ENCODE measurements around the gene BLNK. TPM values are rescaled to one million over a fixed set of nuclear protein-coding genes. Genes with fewer than 3 reads are reported as not detected.

Gene BLNK
- total RNA-seq, 4 donors from 2014 or later, result 28.2 to 50.5 (median 35.9) TPM

DNA sequence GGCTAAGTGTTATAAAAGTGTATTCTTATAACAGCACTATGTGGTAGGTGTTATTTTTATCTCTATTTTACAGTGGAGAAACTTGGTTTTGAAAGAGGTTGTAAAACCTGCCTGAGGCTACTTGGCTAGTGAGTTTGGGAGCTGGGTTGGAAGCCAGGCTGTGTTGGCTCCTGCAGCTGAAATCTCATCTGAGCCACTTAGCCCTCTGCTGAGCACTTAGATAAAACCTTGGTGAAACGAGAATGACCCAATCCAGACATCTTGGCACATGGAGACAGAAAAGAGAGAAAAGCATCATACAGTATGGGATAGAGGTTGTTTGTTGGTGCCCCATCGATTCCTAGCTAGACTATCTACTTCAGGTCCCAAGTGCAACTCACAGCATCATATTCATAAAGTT, 37.4 kb downstream of the BLNK start:
- DNase-seq, result no peak
- TF ChIP-seq, protein P1, sequence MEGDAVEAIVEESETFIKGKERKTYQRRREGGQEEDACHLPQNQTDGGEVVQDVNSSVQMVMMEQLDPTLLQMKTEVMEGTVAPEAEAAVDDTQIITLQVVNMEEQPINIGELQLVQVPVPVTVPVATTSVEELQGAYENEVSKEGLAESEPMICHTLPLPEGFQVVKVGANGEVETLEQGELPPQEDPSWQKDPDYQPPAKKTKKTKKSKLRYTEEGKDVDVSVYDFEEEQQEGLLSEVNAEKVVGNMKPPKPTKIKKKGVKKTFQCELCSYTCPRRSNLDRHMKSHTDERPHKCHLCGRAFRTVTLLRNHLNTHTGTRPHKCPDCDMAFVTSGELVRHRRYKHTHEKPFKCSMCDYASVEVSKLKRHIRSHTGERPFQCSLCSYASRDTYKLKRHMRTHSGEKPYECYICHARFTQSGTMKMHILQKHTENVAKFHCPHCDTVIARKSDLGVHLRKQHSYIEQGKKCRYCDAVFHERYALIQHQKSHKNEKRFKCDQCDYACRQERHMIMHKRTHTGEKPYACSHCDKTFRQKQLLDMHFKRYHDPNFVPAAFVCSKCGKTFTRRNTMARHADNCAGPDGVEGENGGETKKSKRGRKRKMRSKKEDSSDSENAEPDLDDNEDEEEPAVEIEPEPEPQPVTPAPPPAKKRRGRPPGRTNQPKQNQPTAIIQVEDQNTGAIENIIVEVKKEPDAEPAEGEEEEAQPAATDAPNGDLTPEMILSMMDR (IDR thresholded peaks at IDR 0.05), result no peak
- TF ChIP-seq POLR2A (IDR thresholded peaks at IDR 0.05), result no peak
- H3K4me1 ChIP-seq, result peaks cover 0 to 26% (median 4%) of the 10 kb centered on the region in 3 donors
- intact Hi-C loops (cut with DNase I), result loop anchor here (5.0 kb wide), 1 partner anchor 58 kb away; no protein-coding TSS in a partner anchor
- no peaks in the 10 kb centered on the region for H3K9me3 ChIP-seq
- peaks cover 0 to 71% (median 4%) of the 10 kb centered on the region in 3 donors for H3K36me3 ChIP-seq
- 27 to 41% methylated on average over 2 of the region's 2 CpGs for WGBS, 2 donors
- no peaks in the 10 kb centered on the region for H3K27me3 ChIP-seq
- H3K4me3 ChIP-seq, result no peak overlapping the region
- no peak overlapping the region for H3K27ac ChIP-seq

DNA sequence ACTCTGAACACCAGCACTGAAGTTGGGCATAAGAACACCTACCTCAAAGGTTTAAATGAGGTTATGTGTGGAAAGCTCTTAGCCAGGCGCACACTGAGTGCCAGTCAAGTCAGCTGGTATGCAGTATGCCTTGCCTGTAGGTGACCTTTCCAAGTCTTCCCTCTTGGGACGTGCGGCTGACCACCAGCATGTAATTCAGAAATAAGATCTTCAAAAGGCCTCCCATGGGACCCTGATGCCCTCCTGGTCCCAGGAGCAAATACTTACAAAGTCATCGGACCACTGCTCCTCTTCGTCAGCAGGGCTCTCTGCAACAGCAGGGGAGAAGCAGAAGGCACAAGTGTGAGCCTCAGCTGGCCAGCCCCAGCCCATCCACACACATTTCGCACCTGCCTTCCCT, 40.8 kb downstream of the BLNK start:
- H3K27me3 ChIP-seq, result no peaks in the 10 kb centered on the region
- peaks cover 0 to 67% (median 0%) of the 10 kb centered on the region in 3 donors for H3K36me3 ChIP-seq
- H3K4me1 ChIP-seq, result peaks cover 0 to 19% (median 4%) of the 10 kb centered on the region in 3 donors
- intact Hi-C loops (cut with DNase I), result loop anchor here (5.0 kb wide), 1 partner anchor 62 kb away; no protein-coding TSS in a partner anchor
- WGBS, 2 donors, result 86 to 93% methylated on average over 5 of the region's 6 CpGs
- no peak for TF ChIP-seq POLR2A (IDR thresholded peaks at IDR 0.05)
- TF ChIP-seq, protein P1 (IDR thresholded peaks at IDR 0.05), result no peak
- no peaks in the 10 kb centered on the region for H3K9me3 ChIP-seq
- DNase-seq, result no peak
- no peak overlapping the region for H3K27ac ChIP-seq
- H3K4me3 ChIP-seq, result no peak overlapping the region

DNA sequence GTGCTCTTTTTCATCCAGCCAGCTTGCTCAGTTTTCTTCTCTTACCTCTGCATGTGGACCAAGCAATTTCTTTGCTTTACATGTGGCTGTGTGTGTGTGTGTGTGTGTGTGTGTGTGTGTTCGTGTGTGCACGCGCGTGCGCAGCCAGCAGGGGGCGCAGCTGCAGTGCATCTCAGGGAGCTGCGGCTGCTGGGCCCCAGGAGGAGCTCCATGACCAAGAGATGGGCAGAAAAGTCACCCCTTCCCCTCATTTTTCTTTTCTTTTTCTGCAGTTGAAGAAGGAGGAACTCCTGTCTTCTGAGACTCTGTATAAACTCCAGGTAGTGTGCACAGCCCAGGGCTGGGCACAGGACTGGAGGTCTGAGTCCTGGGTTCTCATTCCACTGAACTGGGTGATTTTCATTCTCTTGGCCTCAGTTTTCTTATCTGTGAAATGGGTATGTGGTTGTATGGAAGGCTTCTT, 41.8 kb downstream of the BLNK start:
- intact Hi-C loops (cut with DNase I), result loop anchor here (5.0 kb wide), 1 partner anchor 63 kb away; no protein-coding TSS in a partner anchor
- TF ChIP-seq POLR2A (IDR thresholded peaks at IDR 0.05), result no peak
- TF ChIP-seq, protein P1 (IDR thresholded peaks at IDR 0.05), result peak; percentile 62 to 97 (median 92)
- Histone ChIP-seq H3K4me1 (peaks cover 0 to 12% (median 0%) of the 10 kb centered on the region in 3 donors), H3K27ac (no peak overlapping the region), H3K36me3 (peaks cover 0 to 75% (median 4%) of the 10 kb centered on the region in 3 donors), H3K27me3 (no peaks in the 10 kb centered on the region), H3K4me3 (no peak overlapping the region), H3K9me3 (no peaks in the 10 kb centered on the region)
- WGBS, 2 donors, result 0% methylated on average over 2 to 5 of the region's 7 CpGs
- DNase-seq, result peak; percentile 10

DNA sequence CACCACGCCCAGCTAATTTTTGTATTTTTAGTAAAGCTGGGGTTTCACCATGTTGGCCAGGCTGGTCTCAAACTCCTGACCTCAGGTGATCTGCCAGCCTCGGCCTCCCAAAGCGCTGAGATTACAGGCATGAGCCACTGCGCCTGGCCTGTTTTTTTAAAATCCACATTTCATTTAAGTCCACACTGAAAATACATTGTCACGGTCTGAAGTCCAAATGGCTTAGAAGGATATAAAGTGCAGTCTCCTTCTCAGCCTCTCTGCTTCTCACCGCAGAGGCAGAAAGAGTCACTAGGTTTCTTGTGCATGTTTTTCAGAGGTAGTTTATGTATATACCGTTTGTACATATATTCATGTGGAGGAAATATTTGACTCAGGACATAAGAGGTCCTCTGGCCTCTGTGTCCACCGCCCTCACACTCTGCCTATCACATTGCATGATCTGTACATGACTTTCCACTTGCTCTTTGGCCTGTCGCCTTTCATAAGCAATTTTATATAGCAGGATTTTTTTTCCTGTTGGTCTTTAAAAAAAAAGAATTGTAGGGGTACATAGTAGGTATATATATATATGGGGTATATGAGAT, 42.9 kb downstream of the BLNK start:
- peaks cover 0 to under 1% (median 0%) of the 10 kb centered on the region in 3 donors for H3K4me1 ChIP-seq
- TF ChIP-seq POLR2A (IDR thresholded peaks at IDR 0.05), result no peak
- TF ChIP-seq, protein P1 (IDR thresholded peaks at IDR 0.05), result no peak
- no peak overlapping the region for H3K4me3 ChIP-seq
- H3K27me3 ChIP-seq, result no peaks in the 10 kb centered on the region
- intact Hi-C loops (cut with DNase I), result no loop called here
- peaks cover 0 to 86% (median 4%) of the 10 kb centered on the region in 3 donors for H3K36me3 ChIP-seq
- 88 to 90% methylated on average over 9 of the region's 9 CpGs for WGBS, 2 donors
- no peaks in the 10 kb centered on the region for H3K9me3 ChIP-seq
- no peak for DNase-seq
- no peak overlapping the region for H3K27ac ChIP-seq

DNA sequence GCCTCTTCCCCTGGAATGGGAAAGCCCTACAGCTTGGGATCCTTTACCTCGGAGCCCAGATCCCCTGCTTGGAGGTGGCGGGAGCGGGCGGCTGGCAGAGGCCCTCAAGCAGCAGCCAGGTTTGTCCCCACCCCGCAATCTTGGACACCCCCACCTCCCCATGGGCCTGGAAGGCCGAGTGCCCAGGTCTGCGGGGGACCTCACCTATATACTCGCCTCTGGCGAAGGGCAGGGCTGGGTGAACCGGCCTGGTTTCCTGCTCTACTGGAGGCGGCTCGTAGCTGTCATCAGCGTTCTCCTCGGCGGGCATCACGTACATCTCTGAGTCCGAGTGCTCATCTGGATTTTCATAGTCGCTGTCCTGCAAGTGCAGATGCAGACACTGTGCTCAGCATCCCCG, 44.2 kb downstream of the BLNK start:
- H3K27ac ChIP-seq, result no peak overlapping the region
- 94 to 100% methylated on average over 1 to 5 of the region's 19 CpGs for WGBS, 2 donors
- peaks cover 0 to 89% (median 4%) of the 10 kb centered on the region in 3 donors for H3K36me3 ChIP-seq
- intact Hi-C loops (cut with DNase I), result no loop called here
- TF ChIP-seq POLR2A (IDR thresholded peaks at IDR 0.05), result no peak
- TF ChIP-seq, protein P1 (IDR thresholded peaks at IDR 0.05), result no peak
- no peaks in the 10 kb centered on the region for H3K27me3 ChIP-seq
- H3K4me3 ChIP-seq, result no peak overlapping the region
- no peaks in the 10 kb centered on the region for H3K9me3 ChIP-seq
- H3K4me1 ChIP-seq, result no peaks in the 10 kb centered on the region
- DNase-seq, result no peak

All from esophagus squamous epithelium (tissue), 5 donors.